Mesenteric fat pad (tissue), 1 donor: ENCODE data around the gene HNRNPA3. TPM values are rescaled to one million over a fixed set of nuclear protein-coding genes. Genes with fewer than 3 reads are reported as not detected.
"Not testable (repeated sequence)": the region's sequence is repeated elsewhere in the genome, so short reads cannot be mapped to it uniquely, and the experiment has no call there.

Experiments
- DNase-seq: peaks from one replicate; pipeline ENCODE4 v3.0.0-alpha.2; 2020; ENCODE audit warnings: low spot score
- long read RNA-seq: library from polyadenylated mRNA; unstranded; transcript quantifications from one replicate; pipeline ENCODE4 v2.0.0, GENCODE V29; 2020
- total RNA-seq: library from RNA; stranded (reverse); fragmentation: NEBNext Ultra II Directional; extraction: Animal tissue kit (Norgen Biotek cat#: 25700); gene quantifications from one replicate; pipeline ENCODE4 v1.2.1, GENCODE V29; 2021
- donor health status: DM: yes; HTN: yes; CAD: no.

The HNRNPA3 gene
- total RNA-seq, result 148 TPM
- long read RNA-seq, full-length matches to known transcripts, result 27 of 63 reads
- long read RNA-seq, partial matches to known transcripts, result 10 of 63 reads
- long read RNA-seq, other reads (novel, unspliced or antisense), result 26 of 63 reads

DNA sequence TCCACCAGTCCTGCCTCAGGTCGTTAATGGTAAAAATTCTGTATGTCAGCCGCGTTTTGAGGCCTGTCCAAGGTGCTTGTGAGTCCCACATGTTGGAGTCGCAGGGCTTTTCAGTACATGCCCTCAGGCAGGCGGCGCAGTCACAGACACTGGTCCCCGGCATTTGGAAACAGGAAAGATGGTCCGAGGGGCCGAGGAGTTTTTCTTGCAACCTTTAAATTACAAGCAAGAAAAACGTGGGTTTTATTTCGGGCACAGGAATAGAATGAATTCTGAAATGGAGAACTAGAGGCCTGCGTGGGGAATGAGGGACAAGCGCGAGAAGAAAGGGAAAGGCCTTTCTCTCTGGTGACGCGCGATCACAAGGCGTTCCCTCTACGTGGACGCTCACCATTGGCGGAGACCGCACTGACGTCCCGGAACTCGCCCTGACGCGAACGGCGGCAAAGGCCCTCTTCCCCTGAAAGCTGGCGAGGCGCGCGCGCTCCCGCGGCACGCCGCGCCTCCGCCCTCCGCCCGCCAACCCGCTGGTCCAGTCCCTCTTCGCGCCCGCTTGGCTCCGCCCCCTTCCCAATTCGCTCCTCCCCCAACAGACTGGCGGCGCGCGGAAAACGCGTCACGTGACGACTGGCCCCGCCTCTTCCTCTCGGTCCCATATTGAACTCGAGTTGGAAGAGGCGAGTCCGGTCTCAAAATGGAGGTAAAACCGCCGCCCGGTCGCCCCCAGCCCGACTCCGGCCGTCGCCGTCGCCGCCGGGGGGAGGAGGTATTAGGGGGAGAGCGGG, at the start of gene HNRNPA3:
Gene HNRNPA3, plus strand, starts transcription at position 689 of the 785 bp plus-strand sequence. Its CDS starts 6 bp downstream, at position 695.
- DNase-seq, result peak; percentile 100

DNA sequence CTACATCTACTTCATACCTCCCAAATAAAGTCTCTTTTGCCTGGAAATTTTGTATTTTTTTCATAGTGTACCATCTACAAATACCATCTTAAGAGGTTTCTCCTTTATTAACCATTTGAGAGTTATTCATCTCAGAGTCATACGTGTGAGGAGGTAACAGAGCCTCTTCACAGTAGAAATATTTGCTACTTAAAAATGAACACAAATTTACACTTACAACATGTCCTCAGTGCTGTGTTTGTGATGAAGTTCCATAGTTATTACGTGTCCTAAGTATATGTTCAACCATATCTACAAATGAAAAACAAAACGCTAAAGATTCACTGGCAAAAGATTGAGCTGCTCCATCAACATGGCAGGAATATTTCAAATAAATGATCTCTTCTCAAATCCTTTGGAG, 48.5 kb upstream of the HNRNPA3 start:
- no peak for DNase-seq

- DNase-seq, result no peak
These were observed 48.0 kb upstream of the HNRNPA3 start for GRCh38 chr2:177164584-177165052.

DNA sequence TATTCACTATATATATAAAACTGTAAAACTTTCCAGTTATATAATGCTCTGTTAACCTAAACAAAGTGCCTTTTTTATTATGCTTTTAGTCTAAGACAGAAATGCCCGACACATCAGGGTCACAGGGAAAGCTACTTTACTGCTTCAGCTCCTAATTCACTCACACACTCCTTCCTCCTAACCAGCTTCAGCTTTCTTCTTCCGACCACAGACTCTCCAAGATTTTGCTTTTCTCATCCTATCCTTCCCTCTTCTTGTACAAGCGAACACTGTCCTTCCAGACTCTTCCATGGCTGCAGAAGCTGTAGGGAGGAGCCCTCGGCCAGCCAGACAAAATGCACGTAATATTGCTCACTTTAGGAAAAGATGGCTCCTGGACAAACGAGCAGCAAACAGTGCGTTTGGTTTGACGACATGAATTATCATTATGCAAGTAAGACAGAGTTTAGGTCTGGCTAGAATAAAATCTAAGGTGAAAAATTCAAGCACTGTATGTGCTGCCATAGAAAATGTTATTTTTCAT, 47.5 kb upstream of the HNRNPA3 start:
- DNase-seq, result no peak

GRCh38 chr2:177165721-177166711, 46.6 kb upstream of the HNRNPA3 start:
- no peak for DNase-seq

GRCh38 chr2:177169810-177170514, 42.6 kb upstream of the HNRNPA3 start:
- DNase-seq, result no peak

DNA sequence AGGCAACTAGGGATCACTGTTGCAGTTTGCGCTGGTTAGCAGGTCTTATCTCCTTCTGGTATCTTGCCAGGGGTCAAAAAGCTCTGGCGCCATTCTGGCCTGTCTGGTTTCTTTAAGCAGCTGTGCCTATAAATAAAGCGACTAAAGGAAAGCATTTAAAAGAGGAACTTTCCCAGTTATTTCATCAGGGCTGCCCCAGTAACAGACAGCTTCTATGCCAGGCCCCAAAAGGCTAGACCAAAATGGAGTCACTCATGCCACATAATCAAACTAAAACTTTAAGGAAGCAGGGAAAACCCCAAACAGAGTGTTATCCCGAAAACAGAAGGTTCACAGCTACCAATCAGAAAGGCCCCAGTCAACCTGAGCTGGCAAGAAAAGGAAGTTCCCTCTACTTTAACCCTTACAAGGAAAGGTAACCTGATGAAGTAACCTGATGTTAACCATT, 41.2 kb upstream of the HNRNPA3 start:
- no peak for DNase-seq

GRCh38 chr2:177172034-177172880, 40.3 kb upstream of the HNRNPA3 start:
- no peak for DNase-seq

DNA sequence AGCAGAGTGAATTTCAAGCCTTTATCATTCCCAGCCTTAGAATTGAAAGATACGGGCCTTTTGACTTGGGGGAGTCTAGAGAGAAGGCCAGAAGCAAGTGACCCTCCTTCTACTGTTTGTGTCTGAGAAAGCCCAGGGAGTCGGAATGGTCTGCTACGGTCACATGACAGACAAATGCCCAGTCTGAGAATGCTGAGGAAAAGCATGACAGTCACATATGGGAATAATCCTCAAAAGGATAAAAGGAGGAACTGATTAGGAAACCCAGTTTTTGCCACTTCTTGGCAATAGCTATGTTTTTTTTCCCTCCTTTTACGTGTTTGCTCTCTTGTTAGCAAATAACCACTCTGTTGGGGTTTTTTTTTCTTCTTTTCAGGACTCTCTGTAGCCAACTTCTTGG, 38.1 kb upstream of the HNRNPA3 start:
- no peak for DNase-seq

GRCh38 chr2:177175917-177176668, 36.5 kb upstream of the HNRNPA3 start:
- no peak for DNase-seq

- DNase-seq, result no peak
These were observed 33.8 kb upstream of the HNRNPA3 start for GRCh38 chr2:177178797-177179196.

- no peak for DNase-seq
These were observed 33.4 kb upstream of the HNRNPA3 start for GRCh38 chr2:177179227-177179626.

DNA sequence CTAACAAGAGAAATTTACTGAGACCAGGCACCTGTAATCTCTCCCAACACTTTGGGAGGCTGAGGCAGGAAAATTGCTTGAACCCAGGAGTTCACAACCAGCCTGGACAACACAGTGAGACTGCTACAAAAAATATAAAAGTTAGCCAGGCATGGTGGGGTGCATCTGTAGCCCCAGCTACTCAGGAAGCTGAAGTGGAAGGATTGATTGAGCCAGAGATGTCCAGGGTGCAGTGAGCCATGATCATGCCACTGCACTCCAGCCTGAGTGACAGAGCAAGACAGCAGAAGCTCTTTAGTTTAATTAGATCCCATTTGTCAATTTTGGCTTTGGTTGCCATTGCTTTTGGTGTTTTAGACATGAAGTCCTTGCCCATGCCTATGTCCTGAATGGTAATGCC, 32.9 kb upstream of the HNRNPA3 start:
- not testable (repeated sequence) for DNase-seq

GRCh38 chr2:177180269-177181000, 32.2 kb upstream of the HNRNPA3 start:
- DNase-seq, result no peak

- no peak for DNase-seq
These were observed 28.7 kb upstream of the HNRNPA3 start for GRCh38 chr2:177183860-177184259.

GRCh38 chr2:177184606-177185005, 28.0 kb upstream of the HNRNPA3 start:
- DNase-seq, result no peak

DNA sequence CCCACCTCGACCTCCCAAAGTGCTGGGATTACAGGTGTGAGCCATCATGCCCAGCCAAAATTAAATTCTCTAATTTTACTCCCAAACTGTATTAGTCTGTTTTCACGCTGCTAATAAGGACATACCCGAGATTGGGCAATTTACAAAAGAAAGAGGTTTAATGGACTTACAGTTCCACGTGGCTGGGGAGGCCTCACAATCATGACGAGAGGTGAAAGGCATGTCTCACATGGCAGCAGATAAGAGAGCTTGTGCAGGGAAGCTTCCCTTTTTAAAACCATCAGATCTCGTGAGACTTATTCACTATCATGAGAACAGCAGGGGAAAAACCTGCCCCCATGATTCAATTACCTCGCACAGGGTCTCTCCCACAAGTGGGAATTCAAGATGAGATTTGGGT, 26.6 kb upstream of the HNRNPA3 start:
- not testable (repeated sequence) for DNase-seq

DNA sequence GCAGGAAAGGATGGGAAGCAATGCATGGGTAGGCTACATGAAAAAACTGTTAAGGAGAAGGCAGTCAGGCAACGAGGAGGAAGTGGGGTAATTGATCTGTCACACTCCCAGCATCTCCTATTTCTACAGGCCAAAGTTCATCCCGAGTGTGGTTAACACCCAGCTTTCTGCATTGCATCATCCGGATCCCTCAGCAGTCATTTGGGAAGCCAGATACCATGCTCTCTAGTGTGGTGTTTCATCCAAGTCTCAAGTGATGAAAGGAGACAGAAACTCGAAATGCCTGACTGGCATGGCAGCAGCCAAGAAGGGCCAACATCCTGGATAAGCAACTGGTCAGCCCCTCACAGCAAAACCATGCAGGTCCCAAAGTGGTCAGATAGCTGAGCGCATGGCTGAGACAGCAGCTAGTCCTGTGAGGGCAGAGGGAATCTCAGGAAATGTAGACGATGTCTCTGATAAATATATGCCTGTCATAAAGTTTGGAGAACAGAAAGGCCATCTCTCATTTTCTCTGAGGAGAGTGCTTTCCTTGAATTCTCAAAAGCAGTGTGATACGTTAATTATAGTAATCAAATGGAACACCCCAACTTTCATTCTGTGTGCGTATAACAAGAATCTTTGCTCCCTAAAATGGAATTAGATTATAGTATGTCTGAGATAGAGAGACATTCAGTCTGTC, 24.8 kb upstream of the HNRNPA3 start:
- DNase-seq, result no peak
